GM12878 (cell line): ENCODE data around the gene RHBG. TPM values are rescaled to one million over a fixed set of nuclear protein-coding genes. Genes with fewer than 3 reads are reported as not detected.

Experiments used
- ATAC-seq: fragments of 200-7000 bp; cut with Tn5 transposase; 3 replicates; pipeline ENCODE4 v1.9.1; 2020; ENCODE audit warnings: mild to moderate bottlenecking, moderate library complexity
- BruUV-seq: library from RNA; stranded (reverse); fragments of 400-500 nt; replicated peaks from 2 replicates; lab custom pipeline; 2021; lab: Mats Ljungman, UMichigan
- CTCF ChIA-PET: fragments of 300-600 bp; sonication (Branson Sonifier 250); formaldehyde crosslinking; extraction: SDS; loops from one replicate; lab custom pipeline; 2021; ENCODE audit warnings: inconsistent platforms; lab: Yijun Ruan, JAX
- POLR2A ChIA-PET: fragments of 350-600 bp; formaldehyde crosslinking; extraction: SDS; loops from one replicate; lab custom pipeline; 2021; ENCODE audit warnings: inconsistent platforms; lab: Charles Lee
- RAD21 ChIA-PET: fragments of 300-600 bp; sonication (Branson Sonifier 250); formaldehyde crosslinking; loops from one replicate; lab custom pipeline; 2023; ENCODE audit warnings: antibody characterized with exemption; ENCODE audit not compliant: unreplicated experiment; lab: Charles Lee
- SMC1A ChIA-PET: fragments of 300-600 bp; sonication (Branson Sonifier 250); formaldehyde crosslinking; loops from one replicate; lab custom pipeline; 2023; ENCODE audit not compliant: unreplicated experiment, uncharacterized antibody; lab: Charles Lee
- DNase-seq: peaks from one replicate; pipeline ENCODE4 v3.0.0-alpha.2; 2011; ENCODE audit warnings: low read depth, low spot score
- FAIRE-seq: peaks from 3 replicates; lab custom pipeline; 2011; peaks lifted over from hg19 to GRCh38; lab: Jason Lieb, UNC
- H2AFZ ChIP-seq: 2 replicates; pipeline ENCODE4 v1.6.0; 2011; ENCODE audit warnings: low read depth, low read length, control low read depth; ENCODE audit not compliant: control insufficient read depth
- H3K27ac ChIP-seq: 2 replicates; pipeline ENCODE4 v1.5.1; 2011; ENCODE audit warnings: control low read depth; ENCODE audit not compliant: control insufficient read depth, insufficient read depth
- H3K27me3 ChIP-seq, 2 experiments: replicated peaks in 1 of 2; 2 replicates each; pipeline versions ENCODE4 v1.6.0 to v1.6.1; 2011; ENCODE audit warnings: low read length in 1 of 2; ENCODE audit not compliant: control insufficient read depth in 2 of 2, insufficient read depth in 2 of 2
- H3K36me3 ChIP-seq, 2 experiments: 2 replicates each; pipeline ENCODE4 v1.5.1; 2011; ENCODE audit warnings: low read length in 1 of 2; ENCODE audit not compliant: control insufficient read depth in 2 of 2, insufficient read depth in 2 of 2
- H3K4me1 ChIP-seq: 2 replicates; pipeline ENCODE4 v1.6.1; 2011; ENCODE audit warnings: mild to moderate bottlenecking, low read length, moderate library complexity, mixed read lengths; ENCODE audit not compliant: control insufficient read depth, insufficient read depth
- H3K4me2 ChIP-seq: 2 replicates; pipeline ENCODE4 v1.6.0; 2011; ENCODE audit warnings: control low read depth; ENCODE audit not compliant: control insufficient read depth, insufficient read depth
- H3K4me3 ChIP-seq: fragments of 200-600 bp; sonication (generic); 2 replicates; pipeline ENCODE4 v1.5.1; 2016
- H3K79me2 ChIP-seq: 2 replicates; pipeline ENCODE4 v1.6.0; 2011; ENCODE audit warnings: low read length; ENCODE audit not compliant: control insufficient read depth, insufficient read depth
- H3K9ac ChIP-seq: 2 replicates; pipeline ENCODE4 v1.8.0; 2011; ENCODE audit warnings: low read length, control low read depth, mixed read lengths; ENCODE audit not compliant: control insufficient read depth, insufficient read depth
- H3K9me3 ChIP-seq: replicated peaks from 3 replicates; pipeline ENCODE4 v1.5.1; 2011; ENCODE audit warnings: mild to moderate bottlenecking, low read length; ENCODE audit not compliant: control insufficient read depth, insufficient read depth
- H4K20me1 ChIP-seq: 2 replicates; pipeline ENCODE4 v1.6.0; 2011; ENCODE audit not compliant: control insufficient read depth, insufficient read depth
- BHLHE40 ChIP-seq, 2 experiments: fragments of 450-650 bp in 1 of 2; IDR thresholded peaks; 2 replicates each; pipeline ENCODE4 v1.6.1; 2011 to 2017; ENCODE audit warnings: low read depth in 2 of 2, borderline replicate concordance in 1 of 2, improper control_type of control experiment in 1 of 2, low read length in 1 of 2, mild to moderate bottlenecking in 1 of 2
- CHD4 ChIP-seq: fragments of 200-600 bp; sonication (generic); IDR thresholded peaks from 2 replicates; pipeline ENCODE4 v1.6.1; 2016; ENCODE audit warnings: mild to moderate bottlenecking
- IKZF1 ChIP-seq: fragments of 450-650 bp; conservative IDR thresholded peaks from 2 replicates; pipeline ENCODE4 v1.6.1; 2017; ENCODE audit warnings: antibody characterized with exemption, mild to moderate bottlenecking
- KLF5 ChIP-seq: fragments of 450-650 bp; IDR thresholded peaks from 2 replicates; pipeline ENCODE4 v1.6.1; 2014; ENCODE audit warnings: mild to moderate bottlenecking; ENCODE audit not compliant: partially characterized antibody
- MYC ChIP-seq: IDR thresholded peaks from 2 replicates; pipeline ENCODE4 v1.6.1; 2011; ENCODE audit warnings: mild to moderate bottlenecking, low read length, moderate library complexity, inconsistent platforms; ENCODE audit not compliant: insufficient read depth, insufficient replicate concordance, insufficient read length, severe bottlenecking
- TBL1XR1 ChIP-seq: IDR thresholded peaks from 2 replicates; pipeline ENCODE4 v1.6.1; 2012; ENCODE audit warnings: low read depth, low read length, improper control_type of control experiment
- ZBED1 ChIP-seq: IDR thresholded peaks from 2 replicates; pipeline ENCODE4 v1.6.1; 2016; ENCODE audit warnings: borderline replicate concordance
- ZNF384 ChIP-seq: IDR thresholded peaks from 2 replicates; pipeline ENCODE4 v1.6.1; 2012; ENCODE audit warnings: low read depth, mild to moderate bottlenecking, low read length, improper control_type of control experiment, borderline replicate concordance
- WGBS: methylation state at CpG from one replicate; pipeline ENCODE4 v1.1.6; 2016; ENCODE audit warnings: low lambda C conversion rate; ENCODE audit not compliant: insufficient replicate concordance, insufficient coverage; ENCODE audit errors: missing lambda C conversion rate; 5-methylcytosine and 5-hydroxymethylcytosine counted together
- in situ Hi-C: fragments of 300-500 bp; cut with MboI; formaldehyde crosslinking; loops from 9 replicates; pipeline ENCODE4 v1.14.3; 2018; ENCODE audit warnings: mixed read lengths
- intact Hi-C: fragments of 100-400 bp; cut with micrococcal nuclease; formaldehyde crosslinking; loops from one replicate; pipeline ENCODE4 v1.14.2; 2022; ENCODE audit not compliant: unreplicated experiment
- polyA plus RNA-seq, 11 experiments: library from polyadenylated mRNA; depleted of rRNA in 4 of 11; unstranded in 6 of 11; stranded (reverse) in 5 of 11; fragments of >200 nt; fragmentation: Nextera tagmentation in 4 of 11; fragmentation: Illumina TruSeq in 1 of 11; extraction: Ambion mirVana in 4 of 11; extraction: Trizol in 1 of 11; gene quantifications; 1 replicate in 1 of 11; 2 replicates in 10 of 11; pipeline versions ENCODE4 v1.2.1 to v1.2.3, GENCODE V29; 2011 to 2016; ENCODE audit warnings: inconsistent platforms in 2 of 11, missing spikeins in 2 of 11, low read depth in 1 of 11
- total RNA-seq, 4 experiments: library from RNA; depleted of rRNA in 3 of 4; stranded (reverse); fragments of >200 nt in 3 of 4; fragmentation: Illumina TruSeq in 1 of 4; extraction: Trizol in 1 of 4; gene quantifications; 2 replicates each; pipeline versions ENCODE4 v1.2.1 to v1.2.3, GENCODE V29; 2013 to 2021
- TF ChIP-seq, protein P1 (sequence below): IDR thresholded peaks from 2 replicates; pipeline ENCODE4 v1.6.1; 2011; ENCODE audit warnings: mild to moderate bottlenecking, low read depth, low read length, moderate library complexity; ENCODE audit not compliant: insufficient replicate concordance
- TF ChIP-seq, protein P2 (sequence below): fragments of 450-650 bp; IDR thresholded peaks from 2 replicates; pipeline ENCODE4 v1.6.1; 2017; ENCODE audit warnings: low read depth, mild to moderate bottlenecking, moderate library complexity
- TF ChIP-seq, protein P3 (sequence below): fragments of 450-650 bp; IDR thresholded peaks from 2 replicates; pipeline ENCODE4 v1.6.1; 2017; ENCODE audit warnings: antibody characterized with exemption, mild to moderate bottlenecking, moderate library complexity
- TF ChIP-seq, protein P4 (sequence below): fragments of 450-650 bp; IDR thresholded peaks from 2 replicates; pipeline ENCODE4 v1.6.1; 2016; ENCODE audit warnings: mild to moderate bottlenecking

RHBG gene
- total and polyA plus RNA-seq, 10 of the 15 experiments (the other 5 are each of a cell fraction or from before 2014, with no cell fraction given), result not detected

DNA sequence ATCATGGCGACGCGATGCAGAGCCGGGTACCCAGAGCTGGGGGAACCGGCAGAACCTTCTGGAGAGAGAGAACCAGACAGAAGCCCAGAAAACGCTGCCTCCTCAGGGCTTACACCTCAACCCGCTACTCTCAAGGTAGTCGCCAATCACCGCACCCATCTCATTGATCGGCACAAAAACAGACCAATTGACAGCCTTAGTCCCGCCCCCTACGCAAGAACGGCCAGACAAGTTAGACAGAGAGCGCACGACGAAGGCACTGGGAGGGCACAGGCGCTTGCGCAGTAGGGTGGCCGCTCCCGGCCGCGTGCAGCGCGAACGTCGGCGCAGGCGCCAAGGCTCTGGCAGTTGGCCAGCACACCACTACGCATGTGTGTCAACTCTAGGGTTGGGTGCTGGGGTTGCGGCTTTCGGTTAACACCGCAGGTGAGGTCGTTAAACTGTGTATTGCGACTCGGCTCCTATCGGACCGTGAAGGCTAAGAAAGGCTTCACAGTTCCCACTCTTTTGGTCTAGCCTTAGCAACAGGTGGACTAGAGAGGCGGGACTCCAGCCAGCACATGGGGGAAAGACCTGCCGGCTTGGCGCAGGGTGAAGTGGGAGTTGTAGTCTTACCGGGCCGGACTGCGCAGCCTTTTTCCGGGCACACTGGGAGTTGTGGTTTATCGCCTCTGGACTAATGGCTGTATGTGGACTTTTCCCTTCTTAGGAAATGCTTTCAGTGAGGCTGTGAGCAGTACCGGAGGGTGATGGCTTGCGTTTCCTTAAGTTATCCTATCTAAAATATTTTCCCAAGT lies 30.6 kb upstream of the RHBG start, which contains the start of the genes CCT3 and TSACC:
TSS of gene CCT3 (minus strand) at position 113 of the 797 bp plus-strand sequence. CDS start at position 5, 108 bp downstream.
TSS of gene TSACC (plus strand) at position 347 of the 797 bp plus-strand sequence. CDS start 1,232 bp downstream, outside the sequence.
- peaks cover 38% of the 10 kb centered on the region for H3K79me2 ChIP-seq
- DNase-seq (peak; percentile 100), ATAC-seq (peak; percentile 96), FAIRE-seq (peak; percentile 99)
- H3K4me1 ChIP-seq, result no peaks in the 10 kb centered on the region
- POLR2A ChIA-PET, result interaction anchor here (0.7 to 1.1 kb wide), 7 partner anchors 55 to 402 kb away, joined by 3 to 6 read pairs (median 3); partner anchors contain the start of genes MRPL24, PMF1 and SMG5
- peak within 1 kb of the TSS; percentile 76 for H3K27ac ChIP-seq
- H3K4me2 ChIP-seq, result peak within 1 kb of the TSS; percentile 94
- peak within 1 kb of the TSS; percentile 96 for H3K4me3 ChIP-seq
- SMC1A ChIA-PET, result interaction anchor here (0.6 to 1.0 kb wide), 3 partner anchors 12 to 291 kb away, joined by 3 to 4 read pairs (median 4); no protein-coding TSS in a partner anchor
- BruUV-seq, result no TSS peak
- H2AFZ ChIP-seq, result peak within 1 kb of the TSS; percentile 94
- no peaks in the 10 kb centered on the region for H3K9me3 ChIP-seq
- no peaks in the 10 kb centered on the region for H4K20me1 ChIP-seq
- H3K27me3 ChIP-seq, result no peaks in the 10 kb centered on the region
- H3K9ac ChIP-seq, result peak within 1 kb of the TSS; percentile 81
- under 1% methylated on average over 47 of the region's 47 CpGs for WGBS
- in situ Hi-C loops, result no loop called here
- H3K36me3 ChIP-seq, result peaks cover 0 to 20% of the 10 kb centered on the region in 2 experiments; a peak in 3 of 4 replicates
- RAD21 ChIA-PET, result interaction anchor here (0.5 to 1.0 kb wide), 3 partner anchors 55 to 719 kb away, joined by 3 to 5 read pairs (median 3); partner anchors contain the start of gene SMG5
- CTCF ChIA-PET, result interaction anchor here (0.6 to 2.2 kb wide), 8 partner anchors 19 to 321 kb away, joined by 3 to 10 read pairs (median 4); no protein-coding TSS in a partner anchor
- intact Hi-C loops, result no loop called here
- TF ChIP-seq, protein P1, sequence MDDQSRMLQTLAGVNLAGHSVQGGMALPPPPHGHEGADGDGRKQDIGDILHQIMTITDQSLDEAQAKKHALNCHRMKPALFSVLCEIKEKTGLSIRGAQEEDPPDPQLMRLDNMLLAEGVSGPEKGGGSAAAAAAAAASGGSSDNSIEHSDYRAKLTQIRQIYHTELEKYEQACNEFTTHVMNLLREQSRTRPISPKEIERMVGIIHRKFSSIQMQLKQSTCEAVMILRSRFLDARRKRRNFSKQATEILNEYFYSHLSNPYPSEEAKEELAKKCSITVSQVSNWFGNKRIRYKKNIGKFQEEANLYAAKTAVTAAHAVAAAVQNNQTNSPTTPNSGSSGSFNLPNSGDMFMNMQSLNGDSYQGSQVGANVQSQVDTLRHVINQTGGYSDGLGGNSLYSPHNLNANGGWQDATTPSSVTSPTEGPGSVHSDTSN, result peak; percentile 99
- TF ChIP-seq BHLHE40 (IDR thresholded peaks at IDR 0.05; ENCODE audit: borderline replicate concordance in 1 of 2, low read depth in 2 of 2, low read length in 1 of 2) (peak; percentile 76 to 90), TBL1XR1 (peak; percentile 71; the same call in 1 of the 2 replicates), ZBED1 (peak; percentile 99), KLF5 (peak; percentile 42), MYC (peak; percentile 86), CHD4 (no peak), IKZF1 (peak; percentile 95), ZNF384 (no peak)
- TF ChIP-seq, protein P2, sequence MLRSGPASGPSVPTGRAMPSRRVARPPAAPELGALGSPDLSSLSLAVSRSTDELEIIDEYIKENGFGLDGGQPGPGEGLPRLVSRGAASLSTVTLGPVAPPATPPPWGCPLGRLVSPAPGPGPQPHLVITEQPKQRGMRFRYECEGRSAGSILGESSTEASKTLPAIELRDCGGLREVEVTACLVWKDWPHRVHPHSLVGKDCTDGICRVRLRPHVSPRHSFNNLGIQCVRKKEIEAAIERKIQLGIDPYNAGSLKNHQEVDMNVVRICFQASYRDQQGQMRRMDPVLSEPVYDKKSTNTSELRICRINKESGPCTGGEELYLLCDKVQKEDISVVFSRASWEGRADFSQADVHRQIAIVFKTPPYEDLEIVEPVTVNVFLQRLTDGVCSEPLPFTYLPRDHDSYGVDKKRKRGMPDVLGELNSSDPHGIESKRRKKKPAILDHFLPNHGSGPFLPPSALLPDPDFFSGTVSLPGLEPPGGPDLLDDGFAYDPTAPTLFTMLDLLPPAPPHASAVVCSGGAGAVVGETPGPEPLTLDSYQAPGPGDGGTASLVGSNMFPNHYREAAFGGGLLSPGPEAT, result peak; percentile 42; the same call in 1 of the 2 replicates
- TF ChIP-seq, protein P3, sequence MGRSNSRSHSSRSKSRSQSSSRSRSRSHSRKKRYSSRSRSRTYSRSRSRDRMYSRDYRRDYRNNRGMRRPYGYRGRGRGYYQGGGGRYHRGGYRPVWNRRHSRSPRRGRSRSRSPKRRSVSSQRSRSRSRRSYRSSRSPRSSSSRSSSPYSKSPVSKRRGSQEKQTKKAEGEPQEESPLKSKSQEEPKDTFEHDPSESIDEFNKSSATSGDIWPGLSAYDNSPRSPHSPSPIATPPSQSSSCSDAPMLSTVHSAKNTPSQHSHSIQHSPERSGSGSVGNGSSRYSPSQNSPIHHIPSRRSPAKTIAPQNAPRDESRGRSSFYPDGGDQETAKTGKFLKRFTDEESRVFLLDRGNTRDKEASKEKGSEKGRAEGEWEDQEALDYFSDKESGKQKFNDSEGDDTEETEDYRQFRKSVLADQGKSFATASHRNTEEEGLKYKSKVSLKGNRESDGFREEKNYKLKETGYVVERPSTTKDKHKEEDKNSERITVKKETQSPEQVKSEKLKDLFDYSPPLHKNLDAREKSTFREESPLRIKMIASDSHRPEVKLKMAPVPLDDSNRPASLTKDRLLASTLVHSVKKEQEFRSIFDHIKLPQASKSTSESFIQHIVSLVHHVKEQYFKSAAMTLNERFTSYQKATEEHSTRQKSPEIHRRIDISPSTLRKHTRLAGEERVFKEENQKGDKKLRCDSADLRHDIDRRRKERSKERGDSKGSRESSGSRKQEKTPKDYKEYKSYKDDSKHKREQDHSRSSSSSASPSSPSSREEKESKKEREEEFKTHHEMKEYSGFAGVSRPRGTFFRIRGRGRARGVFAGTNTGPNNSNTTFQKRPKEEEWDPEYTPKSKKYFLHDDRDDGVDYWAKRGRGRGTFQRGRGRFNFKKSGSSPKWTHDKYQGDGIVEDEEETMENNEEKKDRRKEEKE, result no peak
- TF ChIP-seq, protein P4, sequence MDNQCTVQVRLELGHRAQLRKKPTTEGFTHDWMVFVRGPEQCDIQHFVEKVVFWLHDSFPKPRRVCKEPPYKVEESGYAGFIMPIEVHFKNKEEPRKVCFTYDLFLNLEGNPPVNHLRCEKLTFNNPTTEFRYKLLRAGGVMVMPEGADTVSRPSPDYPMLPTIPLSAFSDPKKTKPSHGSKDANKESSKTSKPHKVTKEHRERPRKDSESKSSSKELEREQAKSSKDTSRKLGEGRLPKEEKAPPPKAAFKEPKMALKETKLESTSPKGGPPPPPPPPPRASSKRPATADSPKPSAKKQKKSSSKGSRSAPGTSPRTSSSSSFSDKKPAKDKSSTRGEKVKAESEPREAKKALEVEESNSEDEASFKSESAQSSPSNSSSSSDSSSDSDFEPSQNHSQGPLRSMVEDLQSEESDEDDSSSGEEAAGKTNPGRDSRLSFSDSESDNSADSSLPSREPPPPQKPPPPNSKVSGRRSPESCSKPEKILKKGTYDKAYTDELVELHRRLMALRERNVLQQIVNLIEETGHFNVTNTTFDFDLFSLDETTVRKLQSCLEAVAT, result peak; percentile 88
